Activated CD8-positive, alpha-beta T cell treated with anti-CD3 and anti-CD28 coated beads, Interleukin-2, amount 10 ng/mL, durations not matched to agents 7 days and 5 days (primary cell): ENCODE data around the gene GPC6. TPM values are rescaled to one million over a fixed set of nuclear protein-coding genes. Genes with fewer than 3 reads are reported as not detected.

Experiments
- ATAC-seq: fragments of 150-1000 bp; cut with Tn5 transposase; one replicate; pipeline ENCODE4 v1.10.0; 2021; ENCODE audit warnings: moderate library complexity
- CTCF ChIA-PET: fragments of 350-600 bp; sonication (Branson Sonifier 250); formaldehyde crosslinking; loops from one replicate; lab custom pipeline; 2021; ENCODE audit warnings: antibody characterized with exemption; lab: Charles Lee
- POLR2A ChIA-PET: fragments of 350-600 bp; sonication (Branson Sonifier 250); formaldehyde crosslinking; loops from one replicate; lab custom pipeline; 2021; ENCODE audit warnings: antibody characterized with exemption; lab: Charles Lee
- DNase-seq: peaks from one replicate; pipeline ENCODE4 v3.0.0-alpha.2; 2020
- H3K27ac Mint-ChIP-seq: one replicate; pipeline ENCODE4 v1.8.0; 2021; ENCODE audit warnings: mild to moderate bottlenecking, mixed read lengths
- H3K27me3 Mint-ChIP-seq: one replicate; pipeline ENCODE4 v1.8.0; 2021; ENCODE audit warnings: low read depth, mixed read lengths
- H3K36me3 Mint-ChIP-seq: one replicate; pipeline ENCODE4 v1.8.0; 2021; ENCODE audit warnings: low read depth, mixed read lengths
- H3K4me1 Mint-ChIP-seq: one replicate; pipeline ENCODE4 v1.8.0; 2021; ENCODE audit warnings: low read depth, mixed read lengths
- H3K4me3 Mint-ChIP-seq: one replicate; pipeline ENCODE4 v1.8.0; 2021; ENCODE audit warnings: mild to moderate bottlenecking, mixed read lengths
- H3K9me3 Mint-ChIP-seq: one replicate; pipeline ENCODE4 v1.8.0; 2022; ENCODE audit warnings: mixed read lengths; ENCODE audit not compliant: insufficient read depth
- total RNA-seq, 2 experiments: library from RNA; stranded (reverse); gene quantifications; one replicate each; pipeline ENCODE4 v1.2.3, GENCODE V29; 2021

The GPC6 gene
- total RNA-seq, 2 experiments from 2014 or later, result not detected

GRCh38 chr13:94061301-94061700, 834.7 kb downstream of the GPC6 start:
- no peak overlapping the region for H3K4me3 Mint-ChIP-seq
- H3K4me1 Mint-ChIP-seq, result no peaks in the 10 kb centered on the region
- no peak for DNase-seq
- ATAC-seq, result no peak
- no peak overlapping the region for H3K27ac Mint-ChIP-seq
- H3K9me3 Mint-ChIP-seq, result no peaks in the 10 kb centered on the region
- H3K27me3 Mint-ChIP-seq, result no peaks in the 10 kb centered on the region
- POLR2A ChIA-PET, result no interaction called here
- H3K36me3 Mint-ChIP-seq, result no peaks in the 10 kb centered on the region
- CTCF ChIA-PET, result no interaction called here

DNA sequence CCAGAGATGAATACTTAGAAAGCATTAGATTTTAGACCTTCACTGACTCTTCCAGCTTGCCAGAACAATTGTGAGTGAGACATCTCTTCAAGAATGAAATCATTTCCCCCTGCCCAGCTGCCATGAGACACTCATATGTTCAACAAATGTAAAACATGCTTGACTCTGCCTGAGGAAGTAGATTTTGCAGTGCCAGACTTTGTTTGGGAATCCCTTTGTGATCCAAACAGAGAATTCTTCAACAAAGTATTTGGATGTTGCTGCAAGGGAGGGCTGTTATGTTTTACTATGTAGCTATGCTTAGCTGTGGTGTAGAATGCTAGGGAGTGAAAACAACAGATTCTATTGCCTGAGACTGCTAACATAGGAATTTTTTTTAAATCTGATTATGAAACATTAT, 836.5 kb downstream of the GPC6 start:
- no peaks in the 10 kb centered on the region for H3K27me3 Mint-ChIP-seq
- ChIA-PET CTCF (no interaction called here), POLR2A (no interaction called here)
- DNase-seq, result no peak
- no peak for ATAC-seq
- H3K36me3 Mint-ChIP-seq, result no peaks in the 10 kb centered on the region
- H3K9me3 Mint-ChIP-seq, result no peaks in the 10 kb centered on the region
- H3K4me3 Mint-ChIP-seq, result no peak overlapping the region
- no peak overlapping the region for H3K27ac Mint-ChIP-seq
- no peaks in the 10 kb centered on the region for H3K4me1 Mint-ChIP-seq

GRCh38 chr13:94063848-94064247, 837.2 kb downstream of the GPC6 start:
- no peak for ATAC-seq
- CTCF ChIA-PET, result no interaction called here

GRCh38 chr13:94065741-94066140, 839.1 kb downstream of the GPC6 start:
- POLR2A ChIA-PET, result no interaction called here

More at GRCh38 chr13:94063848-94064247, 837.2 kb downstream of the GPC6 start:
- H3K36me3 Mint-ChIP-seq, result no peaks in the 10 kb centered on the region
- H3K4me1 Mint-ChIP-seq, result no peaks in the 10 kb centered on the region
- no peak overlapping the region for H3K4me3 Mint-ChIP-seq
- POLR2A ChIA-PET, result no interaction called here
- H3K27ac Mint-ChIP-seq, result no peak overlapping the region
- H3K9me3 Mint-ChIP-seq, result no peaks in the 10 kb centered on the region
- H3K27me3 Mint-ChIP-seq, result no peaks in the 10 kb centered on the region
- no peak for DNase-seq

GRCh38 chr13:94073007-94073744, 846.6 kb downstream of the GPC6 start:
- Mint-ChIP-seq H3K36me3 (no peaks in the 10 kb centered on the region), H3K9me3 (no peaks in the 10 kb centered on the region), H3K27ac (no peak overlapping the region), H3K27me3 (no peaks in the 10 kb centered on the region), H3K4me3 (no peak overlapping the region), H3K4me1 (no peaks in the 10 kb centered on the region)
- DNase-seq, result no peak
- POLR2A ChIA-PET, result no interaction called here
- ATAC-seq, result no peak
- CTCF ChIA-PET, result interaction anchor here (0.7 kb wide), 1 partner anchor 289 kb away, joined by 3 read pairs; no protein-coding TSS in a partner anchor

More at GRCh38 chr13:94065741-94066140, 839.1 kb downstream of the GPC6 start:
- H3K27ac Mint-ChIP-seq, result no peak overlapping the region
- H3K36me3 Mint-ChIP-seq, result no peaks in the 10 kb centered on the region
- no peaks in the 10 kb centered on the region for H3K27me3 Mint-ChIP-seq
- ATAC-seq (no peak), DNase-seq (no peak)
- H3K9me3 Mint-ChIP-seq, result no peaks in the 10 kb centered on the region
- no peaks in the 10 kb centered on the region for H3K4me1 Mint-ChIP-seq
- H3K4me3 Mint-ChIP-seq, result no peak overlapping the region
- CTCF ChIA-PET, result no interaction called here

- Mint-ChIP-seq H3K9me3 (no peaks in the 10 kb centered on the region), H3K4me1 (no peaks in the 10 kb centered on the region), H3K27me3 (no peaks in the 10 kb centered on the region)
Measured at GRCh38 chr13:94079876-94080275, 853.3 kb downstream of the GPC6 start.

GRCh38 chr13:94080527-94080926, 853.9 kb downstream of the GPC6 start:
- DNase-seq (no peak), ATAC-seq (no peak)
- no peaks in the 10 kb centered on the region for H3K27me3 Mint-ChIP-seq
- no peaks in the 10 kb centered on the region for H3K9me3 Mint-ChIP-seq
- no peaks in the 10 kb centered on the region for H3K4me1 Mint-ChIP-seq
- no peaks in the 10 kb centered on the region for H3K36me3 Mint-ChIP-seq
- ChIA-PET POLR2A (no interaction called here), CTCF (no interaction called here)
- no peak overlapping the region for H3K4me3 Mint-ChIP-seq
- no peak overlapping the region for H3K27ac Mint-ChIP-seq

More at GRCh38 chr13:94079876-94080275, 853.3 kb downstream of the GPC6 start:
- POLR2A ChIA-PET, result no interaction called here
- CTCF ChIA-PET, result no interaction called here
- ATAC-seq (no peak), DNase-seq (no peak)
- H3K27ac Mint-ChIP-seq, result no peak overlapping the region
- H3K36me3 Mint-ChIP-seq, result no peaks in the 10 kb centered on the region
- H3K4me3 Mint-ChIP-seq, result no peak overlapping the region

- Mint-ChIP-seq H3K27me3 (no peaks in the 10 kb centered on the region), H3K27ac (no peak overlapping the region), H3K9me3 (no peaks in the 10 kb centered on the region), H3K4me3 (no peak overlapping the region), H3K4me1 (no peaks in the 10 kb centered on the region), H3K36me3 (no peaks in the 10 kb centered on the region)
- CTCF ChIA-PET, result interaction anchor here (0.9 kb wide), 1 partner anchor 275 kb away, joined by 3 read pairs; no protein-coding TSS in a partner anchor
- POLR2A ChIA-PET, result no interaction called here
- DNase-seq, result no peak
- no peak for ATAC-seq
Measured at GRCh38 chr13:94087100-94087499, 860.5 kb downstream of the GPC6 start.

GRCh38 chr13:94088742-94089141, 862.1 kb downstream of the GPC6 start:
- no peak overlapping the region for H3K27ac Mint-ChIP-seq
- H3K4me1 Mint-ChIP-seq, result no peaks in the 10 kb centered on the region
- H3K4me3 Mint-ChIP-seq, result no peak overlapping the region
- ChIA-PET POLR2A (no interaction called here), CTCF (no interaction called here)
- H3K27me3 Mint-ChIP-seq, result no peaks in the 10 kb centered on the region
- H3K9me3 Mint-ChIP-seq, result no peaks in the 10 kb centered on the region
- no peaks in the 10 kb centered on the region for H3K36me3 Mint-ChIP-seq
- ATAC-seq, result no peak
- DNase-seq, result no peak

- no peaks in the 10 kb centered on the region for H3K4me1 Mint-ChIP-seq
- no peak overlapping the region for H3K27ac Mint-ChIP-seq
- H3K9me3 Mint-ChIP-seq, result no peaks in the 10 kb centered on the region
- H3K36me3 Mint-ChIP-seq, result no peaks in the 10 kb centered on the region
- ATAC-seq (no peak), DNase-seq (no peak)
- POLR2A ChIA-PET, result no interaction called here
- H3K4me3 Mint-ChIP-seq, result no peak overlapping the region
- CTCF ChIA-PET, result no interaction called here
- H3K27me3 Mint-ChIP-seq, result no peaks in the 10 kb centered on the region
Measured at GRCh38 chr13:94090773-94091480, 864.3 kb downstream of the GPC6 start.

DNA sequence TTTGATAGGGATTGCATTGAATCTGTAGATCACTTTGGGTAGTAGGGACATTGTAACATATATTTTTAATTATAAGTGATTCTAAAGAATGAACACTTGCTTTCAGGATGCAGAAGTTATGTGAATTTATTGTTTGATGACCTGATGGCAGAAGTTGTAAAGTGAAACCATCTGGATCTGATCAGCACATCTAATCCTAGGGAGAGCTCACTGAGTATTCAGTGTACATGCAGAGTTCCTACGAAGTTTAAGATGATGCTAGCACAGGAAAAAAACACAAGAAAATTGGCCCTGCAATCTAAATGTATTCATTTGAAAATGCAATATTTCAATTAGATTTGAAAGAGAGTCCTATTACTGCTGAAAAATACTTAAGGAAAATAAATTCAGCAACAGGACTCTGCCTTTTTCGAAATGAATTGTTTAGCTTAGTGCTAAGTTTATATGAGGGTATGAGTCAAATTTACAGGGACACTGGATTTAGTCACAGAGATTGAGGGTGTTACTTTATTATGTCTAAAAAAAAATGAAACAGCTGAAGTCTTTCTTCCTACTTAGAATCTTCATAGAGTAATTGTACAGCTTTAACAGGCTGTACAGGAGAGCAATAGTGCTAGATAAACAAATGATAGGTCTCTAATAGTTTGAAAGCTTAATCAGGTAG, 867.2 kb downstream of the GPC6 start:
- DNase-seq (no peak), ATAC-seq (no peak)
- CTCF ChIA-PET, result no interaction called here
- no peaks in the 10 kb centered on the region for H3K9me3 Mint-ChIP-seq
- no peaks in the 10 kb centered on the region for H3K4me1 Mint-ChIP-seq
- H3K36me3 Mint-ChIP-seq, result no peaks in the 10 kb centered on the region
- no peaks in the 10 kb centered on the region for H3K27me3 Mint-ChIP-seq
- POLR2A ChIA-PET, result no interaction called here
- H3K4me3 Mint-ChIP-seq, result no peak overlapping the region
- H3K27ac Mint-ChIP-seq, result no peak overlapping the region
